CD14-positive monocyte (primary cell): ENCODE measurements around the gene SOX9. TPM values are rescaled to one million over a fixed set of nuclear protein-coding genes. Genes with fewer than 3 reads are reported as not detected.

Experiments
- DNase-seq, 3 donors: peaks; one replicate each; pipeline ENCODE4 v3.0.0-alpha.2; 2011 to 2022
- H2AFZ ChIP-seq: 2 replicates; pipeline ENCODE4 v1.6.0; 2012; ENCODE audit warnings: mild to moderate bottlenecking, low read depth, low read length, inconsistent platforms; ENCODE audit not compliant: insufficient read depth, poor library complexity, severe bottlenecking
- H3K27ac ChIP-seq, 2 donors: 1 replicate in 1 of 2; 2 replicates in 1 of 2; pipeline ENCODE4 v1.5.1; 2012 to 2013; ENCODE audit warnings: low read length in 2 of 2, control low read depth in 1 of 2, inconsistent platforms in 1 of 2, low read depth in 1 of 2, mild to moderate bottlenecking in 1 of 2
- H3K27me3 ChIP-seq, 2 donors: one replicate each; pipeline versions ENCODE4 v1.6.0 to v1.6.1; 2011 to 2013; ENCODE audit warnings: low read length in 2 of 2; ENCODE audit not compliant: control insufficient read depth in 2 of 2, insufficient read depth in 2 of 2
- H3K36me3 ChIP-seq, 2 donors: replicated peaks in 1 of 2; 1 replicate in 1 of 2; 2 replicates in 1 of 2; pipeline versions ENCODE4 v1.5.1 to v1.6.1; 2012 to 2013; ENCODE audit warnings: low read length in 2 of 2, control low read depth in 1 of 2, inconsistent platforms in 1 of 2, mild to moderate bottlenecking in 1 of 2; ENCODE audit not compliant: insufficient read depth in 2 of 2, control insufficient read depth in 1 of 2
- H3K4me1 ChIP-seq, 2 donors: 1 replicate in 1 of 2; 2 replicates in 1 of 2; pipeline versions ENCODE4 v1.5.1 to v1.6.1; 2012 to 2013; ENCODE audit warnings: low read length in 2 of 2, control low read depth in 1 of 2, inconsistent platforms in 1 of 2, mild to moderate bottlenecking in 1 of 2, moderate library complexity in 1 of 2; ENCODE audit not compliant: insufficient read depth in 2 of 2, control insufficient read depth in 1 of 2
- H3K4me2 ChIP-seq: replicated peaks from 2 replicates; pipeline ENCODE3; 2012; ENCODE audit warnings: low read length, moderate library complexity, mild to moderate bottlenecking; ENCODE audit not compliant: poor library complexity, severe bottlenecking; ENCODE audit errors: extremely low read depth
- H3K4me3 ChIP-seq, 3 experiments: fragments of 200-600 bp in 1 of 3; sonication (generic) in 1 of 3; replicated peaks in 1 of 3; 1 replicate in 2 of 3; 2 replicates in 1 of 3; pipeline ENCODE4 v1.5.1; 2011 to 2013; ENCODE audit warnings: low read length in 3 of 3, mild to moderate bottlenecking in 3 of 3, control low read depth in 2 of 3, low read depth in 2 of 3, inconsistent platforms in 1 of 3, moderate library complexity in 1 of 3
- H3K79me2 ChIP-seq: 2 replicates; pipeline ENCODE4 v1.6.0; 2012; ENCODE audit warnings: mild to moderate bottlenecking, control low read depth, inconsistent platforms, low read length, moderate library complexity; ENCODE audit not compliant: insufficient read depth
- H3K9ac ChIP-seq: 2 replicates; pipeline ENCODE4 v1.6.0; 2017; ENCODE audit warnings: low read length, mild to moderate bottlenecking; ENCODE audit not compliant: insufficient read depth, poor library complexity, severe bottlenecking
- H3K9me3 ChIP-seq, 2 donors: replicated peaks in 1 of 2; 1 replicate in 1 of 2; 2 replicates in 1 of 2; pipeline versions ENCODE4 v1.5.1 to v1.6.1; 2012 to 2013; ENCODE audit warnings: low read length in 2 of 2, control low read depth in 1 of 2; ENCODE audit not compliant: control insufficient read depth in 1 of 2, insufficient read depth in 1 of 2
- H4K20me1 ChIP-seq: 2 replicates; pipeline ENCODE4 v1.6.0; 2012; ENCODE audit warnings: mild to moderate bottlenecking, low read length, control low read depth, moderate library complexity; ENCODE audit not compliant: insufficient read depth
- H3K27ac Mint-ChIP-seq, 7 donors: one replicate each; pipeline ENCODE4 v1.8.0; 2020; ENCODE audit warnings: mild to moderate bottlenecking in 7 of 7, mixed read lengths in 7 of 7, moderate library complexity in 6 of 7, inconsistent platforms in 2 of 7
- H3K27me3 Mint-ChIP-seq, 3 donors: one replicate each; pipeline ENCODE4 v1.8.0; 2021 to 2022; ENCODE audit warnings: low read depth in 3 of 3, mild to moderate bottlenecking in 3 of 3, mixed read lengths in 3 of 3, moderate library complexity in 3 of 3, inconsistent platforms in 1 of 3
- H3K36me3 Mint-ChIP-seq, 2 donors: one replicate each; pipeline ENCODE4 v1.8.0; 2020; ENCODE audit warnings: mixed read lengths in 2 of 2, inconsistent platforms in 1 of 2, mild to moderate bottlenecking in 1 of 2
- H3K4me1 Mint-ChIP-seq: one replicate; pipeline ENCODE4 v1.8.0; 2020; ENCODE audit warnings: mild to moderate bottlenecking, mixed read lengths
- H3K4me3 Mint-ChIP-seq, 2 donors: one replicate each; pipeline ENCODE4 v1.8.0; 2020; ENCODE audit warnings: mild to moderate bottlenecking in 2 of 2, mixed read lengths in 2 of 2, moderate library complexity in 1 of 2
- H3K9me3 Mint-ChIP-seq, 7 donors: one replicate each; pipeline ENCODE4 v1.8.0; 2020 to 2022; ENCODE audit warnings: mixed read lengths in 7 of 7, mild to moderate bottlenecking in 6 of 7, moderate library complexity in 6 of 7, inconsistent platforms in 2 of 7
- WGBS: methylation state at CpG from one replicate; pipeline ENCODE4 v1.1.5; 2013; ENCODE audit warnings: missing lambda C conversion rate; ENCODE audit not compliant: insufficient coverage; 5-methylcytosine and 5-hydroxymethylcytosine counted together
- intact Hi-C, 2 donors: fragments of 100-400 bp; cut with micrococcal nuclease; formaldehyde crosslinking; loops; one replicate each; pipeline versions ENCODE4 v1.15.0 to v1.15.1; 2023
- polyA plus RNA-seq, 3 donors: library from polyadenylated mRNA; depleted of rRNA in 1 of 3; unstranded in 2 of 3; stranded (reverse) in 1 of 3; fragments of 300-500 nt in 2 of 3; fragments of >200 nt in 1 of 3; fragmentation: Illumina TruSeq in 2 of 3; gene quantifications; 1 replicate in 2 of 3; 2 replicates in 1 of 3; pipeline ENCODE4 v1.2.3, GENCODE V29; 2012 to 2021
- TF ChIP-seq, protein P1 (sequence below): fragments of 200-600 bp; IDR thresholded peaks from one replicate; pipeline ENCODE4 v1.8.0; 2022; ENCODE audit warnings: antibody characterized with exemption, mild to moderate bottlenecking

Gene SOX9
- polyA plus RNA-seq, 3 donors: not detected

- intact Hi-C loops: no loop called here
- no peak overlapping the region for H3K4me3 Mint-ChIP-seq
- Histone ChIP-seq H3K79me2 (no peaks in the 10 kb centered on the region), H3K27me3 (no peaks in the 10 kb centered on the region), H3K9ac (no peak overlapping the region), H3K9me3 (no peaks in the 10 kb centered on the region), H2AFZ (no peak overlapping the region), H3K4me1 (no peaks in the 10 kb centered on the region), H4K20me1 (no peaks in the 10 kb centered on the region), H3K4me2 (no peak overlapping the region), H3K4me3 (no peak overlapping the region), H3K27ac (no peak overlapping the region), H3K36me3 (no peaks in the 10 kb centered on the region)
- H3K36me3 Mint-ChIP-seq: no peaks in the 10 kb centered on the region
- H3K27ac Mint-ChIP-seq: no peak overlapping the region
- WGBS: 40% methylated on average over 1 of the region's 1 CpG
- H3K27me3 Mint-ChIP-seq: peaks cover 0 to under 1% (median 0%) of the 10 kb centered on the region in 3 donors
- H3K4me1 Mint-ChIP-seq: no peaks in the 10 kb centered on the region
- peaks cover 0 to 3% (median 0%) of the 10 kb centered on the region in 7 donors for H3K9me3 Mint-ChIP-seq
- TF ChIP-seq, protein P1, sequence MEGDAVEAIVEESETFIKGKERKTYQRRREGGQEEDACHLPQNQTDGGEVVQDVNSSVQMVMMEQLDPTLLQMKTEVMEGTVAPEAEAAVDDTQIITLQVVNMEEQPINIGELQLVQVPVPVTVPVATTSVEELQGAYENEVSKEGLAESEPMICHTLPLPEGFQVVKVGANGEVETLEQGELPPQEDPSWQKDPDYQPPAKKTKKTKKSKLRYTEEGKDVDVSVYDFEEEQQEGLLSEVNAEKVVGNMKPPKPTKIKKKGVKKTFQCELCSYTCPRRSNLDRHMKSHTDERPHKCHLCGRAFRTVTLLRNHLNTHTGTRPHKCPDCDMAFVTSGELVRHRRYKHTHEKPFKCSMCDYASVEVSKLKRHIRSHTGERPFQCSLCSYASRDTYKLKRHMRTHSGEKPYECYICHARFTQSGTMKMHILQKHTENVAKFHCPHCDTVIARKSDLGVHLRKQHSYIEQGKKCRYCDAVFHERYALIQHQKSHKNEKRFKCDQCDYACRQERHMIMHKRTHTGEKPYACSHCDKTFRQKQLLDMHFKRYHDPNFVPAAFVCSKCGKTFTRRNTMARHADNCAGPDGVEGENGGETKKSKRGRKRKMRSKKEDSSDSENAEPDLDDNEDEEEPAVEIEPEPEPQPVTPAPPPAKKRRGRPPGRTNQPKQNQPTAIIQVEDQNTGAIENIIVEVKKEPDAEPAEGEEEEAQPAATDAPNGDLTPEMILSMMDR: no peak
- no peak for DNase-seq
Measured at GRCh38 chr17:72090108-72090507, 30.7 kb upstream of the SOX9 start.

DNA sequence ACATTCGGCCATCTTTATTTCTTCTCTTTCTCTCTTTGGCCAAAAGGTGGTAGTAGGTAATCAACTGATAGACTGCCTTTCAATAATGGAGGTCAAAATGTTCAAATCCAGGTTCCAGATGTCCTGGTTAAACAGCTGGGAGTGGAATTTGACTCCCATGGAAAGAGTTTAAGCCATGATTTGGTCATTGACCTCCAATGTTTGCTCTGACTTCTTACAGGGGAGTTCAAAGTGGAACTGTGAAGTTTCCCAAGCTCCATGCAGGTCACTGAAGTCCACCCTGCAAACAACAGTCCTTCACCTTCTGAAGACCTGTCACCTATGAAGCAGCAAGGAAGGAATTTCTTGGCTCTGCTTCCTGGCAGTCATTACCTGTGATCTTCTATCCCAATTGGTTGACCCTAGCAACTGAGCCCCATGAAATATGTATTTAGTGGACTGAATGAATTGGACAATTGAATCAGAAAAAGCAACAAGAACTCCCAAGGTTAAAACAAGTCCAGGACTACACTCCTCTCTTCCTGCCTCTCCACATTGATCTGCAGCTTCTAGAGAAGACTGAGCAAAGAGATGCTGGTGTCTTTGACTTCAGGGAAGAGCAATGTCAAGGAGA lies 28.0 kb upstream of the SOX9 start:
- Histone ChIP-seq H3K9me3 (peaks cover 0 to 4% of the 10 kb centered on the region in 2 donors), H3K79me2 (no peaks in the 10 kb centered on the region), H3K27me3 (no peaks in the 10 kb centered on the region), H3K27ac (no peak overlapping the region), H4K20me1 (no peaks in the 10 kb centered on the region), H3K4me1 (no peaks in the 10 kb centered on the region), H3K4me2 (no peak overlapping the region), H3K9ac (no peak overlapping the region), H3K36me3 (no peaks in the 10 kb centered on the region), H2AFZ (no peak overlapping the region), H3K4me3 (no peak overlapping the region)
- Mint-ChIP-seq H3K36me3 (no peaks in the 10 kb centered on the region), H3K9me3 (peaks cover 0 to 7% (median 3%) of the 10 kb centered on the region in 7 donors), H3K27me3 (peaks cover 0 to 3% (median 0%) of the 10 kb centered on the region in 3 donors), H3K4me3 (no peak overlapping the region), H3K4me1 (no peaks in the 10 kb centered on the region), H3K27ac (no peak overlapping the region)
- intact Hi-C loops: no loop called here
- TF ChIP-seq, protein P1: no peak
- no CpG with 5 or more reads among the region's 1 CpG for WGBS
- no peak for DNase-seq
